ENCODE results near the gene LRP8. TPM values are rescaled to one million over a fixed set of nuclear protein-coding genes. Genes with fewer than 3 reads are reported as not detected.

The LRP8 gene
- polyA plus RNA-seq, 1 donor (not counting 4 experiments of a cell fraction or from before 2014, with no cell fraction given) = 31.0 TPM

DNA sequence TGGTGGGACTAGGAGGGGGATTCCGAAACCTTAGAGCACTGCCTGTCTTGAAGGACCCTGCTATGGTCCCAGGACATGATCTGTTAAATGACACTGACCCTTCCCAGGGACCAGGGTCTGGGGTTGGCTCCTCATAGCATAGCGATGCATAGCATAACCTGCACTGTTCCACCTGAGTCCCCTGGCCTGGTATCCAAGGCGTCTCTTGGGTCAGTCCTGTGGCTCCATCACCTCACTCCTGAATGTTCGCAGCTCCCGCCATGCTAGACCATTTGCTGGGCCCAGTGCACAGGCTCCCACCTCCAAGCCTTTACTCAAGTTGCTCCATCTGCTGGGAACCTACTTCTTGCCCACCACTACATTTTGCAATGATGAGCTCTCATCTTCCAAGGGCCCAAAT is 50.5 kb downstream of the LRP8 start:
- no peak for DNase-seq (ENCODE audit: low read depth, low spot score)
- Histone ChIP-seq H3K79me2 (ENCODE audit: control insufficient read depth, insufficient read depth, low read length) (no peaks in the 10 kb centered on the region), H4K20me1 (ENCODE audit: control insufficient read depth, extremely low read depth, insufficient read depth, low read length) (no peaks in the 10 kb centered on the region), H3K9me1 (ENCODE audit: control insufficient read depth, extremely low read depth, insufficient read depth, low read length) (peaks cover 6% of the 10 kb centered on the region), H3K27ac (ENCODE audit: control insufficient read depth, insufficient read depth, low read length) (no peak overlapping the region), H3K27me3 (ENCODE audit: control insufficient read depth, extremely low read depth, insufficient read depth, low read length) (no peaks in the 10 kb centered on the region), H3K36me3 (ENCODE audit: control insufficient read depth in 2 of 2, extremely low read depth in 1 of 2, insufficient read depth in 2 of 2, low read length in 2 of 2) (peaks cover 11 to 23% of the 10 kb centered on the region in 2 experiments), H3K4me3 (ENCODE audit: control insufficient read depth in 2 of 3, extremely low read depth in 1 of 3, insufficient read depth in 2 of 3, low read depth in 1 of 3, low read length in 3 of 3) (no peak overlapping the region), H3K9me3 (ENCODE audit: control insufficient read depth, low read depth, low read length) (no peaks in the 10 kb centered on the region), H2AFZ (ENCODE audit: control insufficient read depth, low read length) (no peak overlapping the region), H3K4me2 (ENCODE audit: control insufficient read depth, extremely low read depth, insufficient read depth, low read depth, low read length) (no peak overlapping the region), H3K9ac (ENCODE audit: control insufficient read depth, extremely low read depth, insufficient read depth, low read length) (no peak overlapping the region), H3K4me1 (ENCODE audit: control insufficient read depth, extremely low read depth, insufficient read depth, low read length) (peaks cover 24% of the 10 kb centered on the region)
- no peak for FAIRE-seq
- no peak for TF ChIP-seq CTCF (optimal IDR thresholded peaks at IDR 0.05 in 1 of 3, IDR thresholded peaks at IDR 0.05 in 1 of 3, conservative IDR thresholded peaks at IDR 0.05 in 1 of 3; ENCODE audit: extremely low read depth in 1 of 3, insufficient read depth in 2 of 3, low read length in 3 of 3)
- TF ChIP-seq EZH2 (IDR thresholded peaks at IDR 0.05; ENCODE audit: low read length) = no peak
- dilution Hi-C loops (cut with MboI; ENCODE audit: extremely low pct_ligation_motif_present, low sequenced_read_pairs) = no loop called here

- Histone ChIP-seq H3K9me1 (ENCODE audit: control insufficient read depth, extremely low read depth, insufficient read depth, low read length) (peaks cover 6% of the 10 kb centered on the region), H3K4me1 (ENCODE audit: control insufficient read depth, extremely low read depth, insufficient read depth, low read length) (peaks cover 24% of the 10 kb centered on the region), H2AFZ (ENCODE audit: control insufficient read depth, low read length) (no peak overlapping the region), H3K36me3 (ENCODE audit: control insufficient read depth in 2 of 2, extremely low read depth in 1 of 2, insufficient read depth in 2 of 2, low read length in 2 of 2) (peaks cover 10 to 26% of the 10 kb centered on the region in 2 experiments), H4K20me1 (ENCODE audit: control insufficient read depth, extremely low read depth, insufficient read depth, low read length) (no peaks in the 10 kb centered on the region), H3K27me3 (ENCODE audit: control insufficient read depth, extremely low read depth, insufficient read depth, low read length) (no peaks in the 10 kb centered on the region), H3K79me2 (ENCODE audit: control insufficient read depth, insufficient read depth, low read length) (no peaks in the 10 kb centered on the region), H3K4me3 (ENCODE audit: control insufficient read depth in 2 of 3, extremely low read depth in 1 of 3, insufficient read depth in 2 of 3, low read depth in 1 of 3, low read length in 3 of 3) (no peak overlapping the region), H3K9me3 (ENCODE audit: control insufficient read depth, low read depth, low read length) (no peaks in the 10 kb centered on the region), H3K4me2 (ENCODE audit: control insufficient read depth, extremely low read depth, insufficient read depth, low read depth, low read length) (no peak overlapping the region), H3K27ac (ENCODE audit: control insufficient read depth, insufficient read depth, low read length) (no peak overlapping the region), H3K9ac (ENCODE audit: control insufficient read depth, extremely low read depth, insufficient read depth, low read length) (no peak overlapping the region)
- DNase-seq (ENCODE audit: low read depth, low spot score) (no peak), FAIRE-seq (no peak)
- TF ChIP-seq EZH2 (IDR thresholded peaks at IDR 0.05; ENCODE audit: low read length) = no peak
- dilution Hi-C loops (cut with MboI; ENCODE audit: extremely low pct_ligation_motif_present, low sequenced_read_pairs) = no loop called here
These were observed 51.0 kb downstream of the LRP8 start for GRCh38 chr1:53276902-53277281.
